GM12874 (cell line): ENCODE results near the gene GPR78.

Source experiments
- CTCF ChIP-seq: IDR thresholded peaks from 2 replicates; pipeline ENCODE4 v1.5.1; 2011; ENCODE audit warnings: low read depth, mild to moderate bottlenecking, control low read depth, low read length, moderate library complexity; ENCODE audit not compliant: insufficient read depth

Gene GPR78

DNA sequence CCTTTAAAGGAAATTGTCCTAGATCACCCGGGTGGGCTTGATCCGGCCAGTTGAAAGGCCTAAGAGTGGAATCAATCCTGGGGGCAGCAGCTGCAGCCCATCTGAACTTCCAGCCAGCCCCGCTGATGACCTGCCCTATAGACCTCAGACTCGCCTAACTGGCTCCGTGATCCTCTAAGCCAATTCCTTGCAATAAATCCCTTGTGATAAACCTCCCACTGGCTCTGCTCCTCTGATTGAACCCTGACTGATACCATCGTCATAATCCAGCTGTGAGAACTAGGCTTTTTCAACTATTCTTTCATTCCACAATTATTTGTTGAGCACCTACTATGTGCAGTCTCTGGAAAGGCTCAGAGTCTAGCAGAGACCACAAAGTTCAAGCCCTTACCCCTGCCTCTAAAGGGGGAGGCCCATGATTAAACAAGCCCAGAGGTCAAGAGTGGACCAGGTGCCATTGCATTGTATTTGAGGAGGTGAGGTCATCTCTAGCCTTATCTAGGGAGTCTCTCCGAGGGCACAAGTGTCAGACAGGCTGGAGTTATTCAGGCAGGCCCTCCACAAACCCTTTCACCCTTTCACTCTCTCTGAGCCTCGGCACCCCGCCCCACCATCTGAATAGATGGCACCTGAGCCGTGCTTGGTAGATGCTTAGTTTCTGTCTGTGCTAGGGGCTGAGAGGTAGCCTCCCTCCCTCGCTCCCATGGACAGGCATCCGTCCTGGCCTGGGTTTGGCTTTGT is 20.5 kb upstream of the GPR78 start:
- TF ChIP-seq CTCF = no peak

DNA sequence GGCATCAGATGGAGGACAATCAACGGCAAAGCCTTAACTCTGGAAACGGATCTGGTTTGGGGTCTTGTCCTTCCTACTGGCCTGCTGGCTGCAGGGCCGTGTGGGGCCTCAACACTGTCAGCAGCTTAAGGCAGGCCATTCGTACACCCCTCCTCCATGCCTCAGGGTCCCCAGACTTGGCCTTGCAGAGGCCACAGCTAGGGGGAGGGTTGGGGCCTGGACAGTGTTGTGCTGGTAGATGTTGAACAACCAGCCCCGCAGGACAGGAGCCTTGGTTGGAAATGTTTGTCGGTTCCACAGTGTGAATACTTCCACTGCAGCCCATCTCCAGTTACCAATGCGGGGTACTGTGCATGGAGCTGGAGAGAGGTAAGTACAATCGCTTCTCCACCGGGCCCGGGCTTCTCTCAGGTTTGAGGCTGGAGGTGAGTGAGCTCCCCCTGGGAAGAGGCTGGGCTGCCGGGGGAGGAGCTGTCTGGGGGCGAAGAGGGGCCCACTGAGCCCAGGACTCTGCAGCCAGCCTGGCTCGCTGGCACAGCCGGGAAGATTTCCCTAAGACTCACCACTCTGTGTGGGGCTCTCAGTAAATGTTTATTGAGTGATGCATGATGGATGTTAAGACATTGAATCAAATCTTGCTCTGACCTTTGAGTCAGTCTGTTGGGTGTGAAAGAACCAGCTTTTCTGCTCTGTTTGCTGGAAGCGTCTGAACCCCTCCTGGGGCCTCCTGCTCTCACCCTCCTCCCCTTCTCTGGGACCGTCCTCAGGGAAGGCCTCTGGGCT is 19.7 kb upstream of the GPR78 start:
- no peak for TF ChIP-seq CTCF

- TF ChIP-seq CTCF = no peak
These were observed 15.6 kb upstream of the GPR78 start for GRCh38 chr4:8564595-8564994.

DNA sequence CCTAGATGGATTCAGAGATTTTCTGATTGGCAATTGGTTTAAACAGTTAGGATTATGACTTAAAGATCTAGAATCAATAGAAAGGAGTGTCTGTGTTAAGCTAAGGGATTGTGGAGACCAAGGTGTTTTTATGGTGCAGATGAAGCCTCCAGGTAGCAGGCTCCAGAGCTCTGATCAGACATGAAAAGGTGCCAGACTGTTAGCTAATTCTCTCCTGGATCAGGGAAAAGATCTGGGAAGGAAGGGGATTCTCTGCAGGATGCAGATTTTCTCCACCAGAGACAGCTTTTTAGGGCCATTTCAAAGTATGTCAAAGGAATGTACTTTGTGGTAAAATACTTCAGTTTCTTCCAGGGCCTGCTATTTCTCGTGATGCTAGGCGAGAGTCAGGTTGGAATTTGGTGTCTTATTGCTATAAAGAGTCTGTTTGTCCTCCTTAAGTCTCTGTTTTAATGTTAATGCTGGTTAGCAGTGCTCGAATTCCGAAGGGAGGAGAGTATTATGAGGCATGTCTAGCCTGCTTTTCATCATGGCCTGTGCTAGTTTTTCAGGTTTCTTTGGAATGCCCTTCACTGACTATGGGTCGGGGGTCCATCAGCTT is 12.0 kb upstream of the GPR78 start:
- TF ChIP-seq CTCF = no peak

DNA sequence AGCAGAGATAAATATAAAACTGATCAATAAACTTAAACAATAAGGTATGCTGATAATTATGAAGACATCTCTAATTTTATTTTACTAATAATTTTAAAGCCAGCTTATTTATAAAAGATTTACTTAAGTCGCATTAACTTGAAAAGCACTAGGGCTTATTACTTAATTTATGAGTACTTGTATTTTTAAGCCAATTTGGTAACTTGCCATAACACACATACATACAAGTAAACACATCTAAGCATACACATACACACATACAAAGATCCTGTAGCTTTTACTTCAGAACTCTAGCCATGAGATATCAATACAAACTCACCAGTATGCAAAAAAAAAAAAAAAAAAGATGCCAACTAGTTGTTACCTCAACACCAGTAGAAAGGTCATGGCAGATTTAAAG is 10.0 kb upstream of the GPR78 start:
- TF ChIP-seq CTCF = no peak

DNA sequence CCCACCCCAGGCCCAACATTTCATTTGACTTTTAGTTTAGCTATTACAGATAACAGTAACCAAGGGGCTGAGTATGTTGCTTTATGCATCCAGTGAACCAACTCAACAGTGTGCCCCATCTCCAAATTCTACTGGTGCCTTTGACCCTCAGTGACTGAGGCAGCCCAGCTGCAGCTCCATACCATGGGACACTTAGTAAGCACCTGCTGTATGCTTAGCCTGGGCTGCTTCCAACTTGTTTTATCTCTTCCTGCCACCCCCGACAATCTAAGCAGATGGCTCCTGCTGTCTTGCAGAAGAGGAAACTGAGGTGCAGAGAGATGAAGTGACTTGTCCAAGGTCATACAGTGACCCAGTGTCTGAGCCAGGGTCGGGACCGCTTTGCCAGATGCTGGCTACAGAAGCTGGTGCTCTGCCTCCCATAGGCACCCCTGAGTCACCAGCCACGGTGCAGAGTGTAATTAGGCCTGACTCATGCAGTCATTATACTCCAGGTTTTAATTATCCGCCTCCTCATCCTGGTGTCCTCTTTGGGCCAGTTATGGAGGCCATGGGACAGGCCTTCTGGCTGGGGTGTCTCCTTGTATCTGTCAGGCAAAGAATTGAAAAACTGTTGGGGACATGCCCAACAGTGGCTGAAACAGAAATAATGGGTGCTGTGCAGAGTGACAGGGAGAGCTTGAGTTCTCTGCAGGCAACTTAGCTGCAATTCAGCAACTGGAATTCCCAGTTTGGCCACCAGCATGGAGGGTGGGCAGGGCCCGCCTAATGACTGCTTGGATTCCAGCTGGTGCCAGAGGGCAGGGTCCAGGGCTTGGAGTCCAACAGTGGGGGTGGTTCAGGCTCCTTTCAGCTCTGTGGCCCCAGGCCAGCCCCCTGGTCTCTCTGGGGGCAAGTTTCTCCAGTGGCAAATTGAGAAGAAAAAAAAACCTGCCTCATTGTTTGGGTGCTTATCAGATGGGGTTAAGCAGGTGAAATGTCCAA is 8.2 kb upstream of the GPR78 start:
- TF ChIP-seq CTCF = no peak
